Coronary artery (tissue), 2 donors: ENCODE data around the gene SLC35E1.
"Not testable (repeated sequence)": the region's sequence is repeated elsewhere in the genome, so short reads cannot be mapped to it uniquely, and the experiment has no call there.

ENCODE experiments used
- DNase-seq: peaks from one replicate; pipeline ENCODE4 v3.0.0-alpha.2; 2017; ENCODE audit warnings: low spot score
- H3K27ac ChIP-seq, 2 donors: fragments of 200-600 bp; sonication (generic); one replicate each; pipeline ENCODE4 v1.5.1; 2016 to 2019
- H3K4me3 ChIP-seq: fragments of 200-600 bp; sonication (generic); 2 replicates; pipeline ENCODE4 v1.5.1; 2016; ENCODE audit warnings: mild to moderate bottlenecking, moderate library complexity
- CTCF ChIP-seq: fragments of 200-600 bp; sonication (generic); IDR thresholded peaks from one replicate; pipeline ENCODE4 v1.5.1; 2019; ENCODE audit warnings: antibody characterized with exemption

The SLC35E1 gene

DNA sequence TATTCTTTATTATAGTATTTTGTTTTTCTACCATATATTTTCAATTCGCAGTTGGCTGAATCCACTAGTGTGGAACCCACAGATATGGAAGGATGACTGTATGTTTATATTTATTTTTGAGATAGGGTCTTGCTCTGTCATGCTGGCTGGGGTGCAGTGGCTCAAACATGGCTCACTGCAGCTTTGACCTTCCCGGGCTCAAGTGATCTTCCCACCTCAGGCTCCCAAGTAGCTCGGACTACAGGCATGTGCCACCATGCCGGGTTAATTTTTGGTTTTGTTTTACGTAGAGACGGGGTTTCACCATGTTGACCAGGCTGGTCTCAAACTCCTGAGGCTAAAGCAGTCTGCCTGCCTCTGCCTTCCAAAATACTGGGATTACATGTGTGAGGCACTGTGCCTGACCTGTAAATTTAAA lies 9.6 kb downstream of the SLC35E1 start:
- no peak for DNase-seq
- no peak overlapping the region for H3K27ac ChIP-seq
- no peak overlapping the region for H3K4me3 ChIP-seq
- no peak for TF ChIP-seq CTCF

DNA sequence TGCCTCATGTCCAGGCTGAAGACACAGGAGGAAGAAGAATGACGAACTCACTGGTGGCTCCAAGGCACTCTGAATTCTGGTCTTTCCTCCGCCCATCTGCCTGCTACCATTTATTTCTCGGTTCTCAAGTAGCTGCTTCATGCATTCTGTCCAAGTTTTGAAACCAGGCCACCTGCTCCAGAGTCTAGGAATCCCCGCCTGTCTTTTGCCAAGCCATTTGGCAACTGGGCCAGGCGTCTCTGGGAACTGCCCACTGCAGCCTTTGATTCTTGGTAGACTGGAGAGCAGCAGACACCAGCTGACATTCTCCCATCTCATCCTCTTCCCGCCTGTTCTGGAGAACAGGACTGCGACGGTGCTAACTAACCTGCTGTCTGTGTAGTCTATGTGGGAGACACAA lies 10.8 kb downstream of the SLC35E1 start:
- TF ChIP-seq CTCF, result no peak
- no peak for DNase-seq
- Histone ChIP-seq H3K4me3 (no peak overlapping the region), H3K27ac (no peak overlapping the region)

- TF ChIP-seq CTCF, result no peak
- DNase-seq, result no peak
- no peak overlapping the region for H3K4me3 ChIP-seq
Observed at GRCh38 chr19:16559780-16560276, 12.4 kb downstream of the SLC35E1 start.

GRCh38 chr19:16554776-16555175 lies 17.4 kb downstream of the SLC35E1 start:
- TF ChIP-seq CTCF, result no peak
- Histone ChIP-seq H3K27ac (no peak overlapping the region), H3K4me3 (no peak overlapping the region)
- no peak for DNase-seq

More at GRCh38 chr19:16559780-16560276, 12.4 kb downstream of the SLC35E1 start:
- no peak overlapping the region for H3K27ac ChIP-seq

DNA sequence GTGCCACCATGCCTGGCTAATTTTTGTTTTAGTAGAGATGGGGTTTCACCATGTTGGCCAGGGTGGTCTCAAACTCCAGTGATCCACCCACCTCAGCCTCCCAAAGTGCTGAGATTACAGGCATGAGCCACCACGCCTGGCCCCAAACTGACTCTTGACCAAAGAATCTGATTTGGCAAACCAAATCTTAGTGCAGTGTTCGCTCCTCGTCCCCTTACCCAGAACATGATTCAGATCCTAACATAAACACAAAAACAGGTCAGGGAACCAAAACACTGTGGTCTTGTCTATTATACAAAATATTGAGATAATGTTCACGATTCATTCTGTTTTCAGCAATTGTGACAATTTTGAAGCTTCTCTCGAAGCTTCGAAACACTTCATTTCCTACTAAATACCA lies 20.3 kb downstream of the SLC35E1 start:
- not testable (repeated sequence) for H3K27ac ChIP-seq, DNase-seq, H3K4me3 ChIP-seq

DNA sequence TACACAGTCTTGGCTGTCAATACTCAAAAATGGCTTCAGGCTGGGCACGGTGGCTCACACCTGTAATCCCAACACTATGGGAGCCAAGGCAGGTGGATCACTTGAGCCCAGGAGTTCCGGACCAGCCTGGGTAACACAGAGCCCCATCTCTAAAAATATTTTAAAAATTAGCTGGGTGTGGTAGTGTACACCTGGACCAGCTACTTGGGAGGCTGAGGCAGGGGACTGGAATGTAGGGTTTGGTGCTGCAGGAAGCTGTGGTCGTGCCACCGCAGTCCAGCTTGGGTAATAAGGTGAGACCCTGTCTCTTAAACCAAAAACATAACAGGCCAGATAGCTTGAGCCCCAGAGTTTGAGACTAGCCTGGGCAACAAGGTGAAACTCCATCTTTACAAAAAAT lies 23.3 kb downstream of the SLC35E1 start:
- no peak for DNase-seq
- TF ChIP-seq CTCF, result no peak

DNA sequence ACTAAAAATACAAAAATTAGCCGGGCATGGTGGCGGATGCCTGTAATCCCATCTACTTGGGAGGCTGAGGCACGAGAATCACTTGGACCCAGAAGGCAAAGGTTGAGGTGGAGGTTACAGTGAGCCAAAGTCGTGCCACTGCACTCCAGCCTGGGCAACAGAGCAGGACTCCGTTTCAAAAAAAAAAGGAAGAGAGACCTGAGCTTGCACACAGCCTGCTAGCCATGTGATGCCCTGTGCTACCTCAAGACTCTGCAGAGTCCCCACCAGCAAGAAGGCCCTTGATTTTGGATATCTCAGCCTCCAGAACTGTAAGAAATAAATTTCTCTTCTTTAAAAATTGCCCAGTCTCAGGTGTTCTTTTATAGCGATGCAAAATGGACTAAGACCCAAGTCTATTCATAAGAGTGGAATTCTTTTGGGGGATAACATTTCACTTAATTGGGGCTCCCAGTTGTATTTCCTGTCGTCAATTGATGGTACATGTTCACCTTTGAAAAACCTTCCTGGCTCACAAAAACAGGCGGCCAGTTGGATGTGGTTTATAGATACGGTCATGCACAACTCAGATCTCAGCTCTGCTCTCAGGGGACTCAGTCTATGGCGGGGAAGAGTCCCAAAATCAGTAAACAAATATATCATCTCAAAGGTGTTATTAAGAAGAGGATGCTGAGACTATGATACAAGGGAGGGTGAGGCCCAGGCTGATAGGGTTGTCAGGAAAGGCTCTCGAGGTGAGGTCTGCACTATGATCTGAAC lies 27.6 kb downstream of the SLC35E1 start:
- H3K27ac ChIP-seq, result no peak overlapping the region
- no peak overlapping the region for H3K4me3 ChIP-seq
- DNase-seq, result no peak
- TF ChIP-seq CTCF, result no peak

More for the DNA sequence above, 23.3 kb downstream of the SLC35E1 start:
- Histone ChIP-seq H3K4me3 (no peak overlapping the region), H3K27ac (no peak overlapping the region)

DNA sequence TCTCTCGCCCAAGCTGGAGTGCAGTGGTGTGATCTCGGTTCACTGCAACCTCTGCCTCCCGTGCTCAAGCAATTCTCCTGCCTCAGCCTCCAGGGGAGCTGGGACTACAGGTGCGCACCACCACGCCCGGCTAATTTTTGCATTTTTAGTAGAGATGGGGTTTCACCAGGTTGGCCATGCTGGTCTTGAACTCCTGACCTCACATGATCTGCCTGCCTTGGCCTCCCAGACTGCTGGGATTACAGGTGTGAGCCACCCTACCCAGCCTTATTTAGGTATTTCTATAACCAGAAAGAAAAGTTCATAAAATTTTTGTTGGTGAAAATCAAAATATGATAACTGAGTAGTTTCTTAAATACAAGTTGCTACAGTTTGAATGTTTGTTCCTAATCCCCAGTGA lies 28.5 kb downstream of the SLC35E1 start:
- not testable (repeated sequence) for H3K27ac ChIP-seq, DNase-seq, H3K4me3 ChIP-seq
